22Rv1 (cell line): ENCODE measurements around the gene SLC43A2.

Experiments
- ZFX ChIP-seq: fragments of 450-650 bp; IDR thresholded peaks from 2 replicates; pipeline ENCODE4 v1.6.1; 2017; ENCODE audit warnings: antibody characterized with exemption, borderline replicate concordance
- TF ChIP-seq, protein P1 (sequence below): fragments of 450-650 bp; IDR thresholded peaks from 2 replicates; pipeline ENCODE4 v1.5.1; 2017; ENCODE audit warnings: mild to moderate bottlenecking

DNA sequence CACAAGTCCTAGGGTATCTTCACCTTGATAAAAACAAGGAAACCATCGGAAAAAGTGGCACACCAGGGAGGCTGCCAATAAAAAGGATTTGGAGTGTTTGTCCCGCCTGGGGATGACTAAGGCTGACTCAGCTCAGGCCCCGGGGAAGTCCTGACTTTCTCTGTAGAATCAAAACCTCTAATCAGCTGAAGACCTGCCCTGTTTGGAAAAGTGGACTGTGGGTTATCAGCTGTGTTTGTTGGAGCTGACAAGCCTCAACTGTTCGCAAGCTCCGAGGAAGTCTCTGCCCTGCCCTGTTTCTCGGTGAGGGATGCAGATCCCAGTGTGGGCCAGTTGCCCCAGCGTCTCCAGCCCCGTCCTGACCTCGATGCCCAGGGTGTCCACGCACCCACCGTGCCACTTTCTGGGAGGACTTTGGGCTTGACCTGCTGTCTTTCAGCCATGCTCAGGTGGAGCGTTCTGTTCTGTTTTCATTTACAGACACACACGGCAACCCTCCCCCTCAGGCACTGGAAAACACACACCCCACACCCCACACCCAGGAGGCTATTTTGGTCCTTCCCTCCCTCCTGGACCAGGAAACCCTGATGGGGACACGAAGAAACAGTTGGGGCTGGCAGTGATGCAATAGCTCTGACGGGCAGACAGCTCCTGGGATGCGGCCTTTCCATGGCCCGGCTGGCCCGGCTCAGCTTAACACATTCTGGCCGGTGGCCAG, 38.4 kb downstream of the SLC43A2 start:
- TF ChIP-seq, protein P1, sequence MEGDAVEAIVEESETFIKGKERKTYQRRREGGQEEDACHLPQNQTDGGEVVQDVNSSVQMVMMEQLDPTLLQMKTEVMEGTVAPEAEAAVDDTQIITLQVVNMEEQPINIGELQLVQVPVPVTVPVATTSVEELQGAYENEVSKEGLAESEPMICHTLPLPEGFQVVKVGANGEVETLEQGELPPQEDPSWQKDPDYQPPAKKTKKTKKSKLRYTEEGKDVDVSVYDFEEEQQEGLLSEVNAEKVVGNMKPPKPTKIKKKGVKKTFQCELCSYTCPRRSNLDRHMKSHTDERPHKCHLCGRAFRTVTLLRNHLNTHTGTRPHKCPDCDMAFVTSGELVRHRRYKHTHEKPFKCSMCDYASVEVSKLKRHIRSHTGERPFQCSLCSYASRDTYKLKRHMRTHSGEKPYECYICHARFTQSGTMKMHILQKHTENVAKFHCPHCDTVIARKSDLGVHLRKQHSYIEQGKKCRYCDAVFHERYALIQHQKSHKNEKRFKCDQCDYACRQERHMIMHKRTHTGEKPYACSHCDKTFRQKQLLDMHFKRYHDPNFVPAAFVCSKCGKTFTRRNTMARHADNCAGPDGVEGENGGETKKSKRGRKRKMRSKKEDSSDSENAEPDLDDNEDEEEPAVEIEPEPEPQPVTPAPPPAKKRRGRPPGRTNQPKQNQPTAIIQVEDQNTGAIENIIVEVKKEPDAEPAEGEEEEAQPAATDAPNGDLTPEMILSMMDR, result no peak
- TF ChIP-seq ZFX, result no peak
